Adipocyte (in vitro differentiated cells): ENCODE data around the gene DARS1.

Source experiments
- DNase-seq: peaks from one replicate; pipeline ENCODE4 v3.0.0-alpha.2; 2015; ENCODE audit warnings: low read depth
- H3K27me3 ChIP-seq: replicated peaks from 2 replicates; pipeline ENCODE4 v1.7.0; 2013; ENCODE audit warnings: mild to moderate bottlenecking, low read length, moderate library complexity; ENCODE audit not compliant: control insufficient read depth, insufficient read depth
- H3K36me3 ChIP-seq: 2 replicates; pipeline ENCODE4 v1.7.0; 2013; ENCODE audit warnings: low read length, mild to moderate bottlenecking, moderate library complexity; ENCODE audit not compliant: control insufficient read depth, insufficient read depth, severe bottlenecking
- H3K4me1 ChIP-seq: 2 replicates; pipeline ENCODE4 v1.7.0; 2013; ENCODE audit warnings: mild to moderate bottlenecking, low read length, moderate library complexity; ENCODE audit not compliant: control insufficient read depth, insufficient read depth
- H3K4me3 ChIP-seq: 2 replicates; pipeline ENCODE4 v1.7.0; 2013; ENCODE audit warnings: mild to moderate bottlenecking, low read length, moderate library complexity
- H3K9ac ChIP-seq: 2 replicates; pipeline ENCODE4 v1.7.0; 2013; ENCODE audit warnings: mild to moderate bottlenecking, low read length, moderate library complexity
- H3K9me3 ChIP-seq: 2 replicates; pipeline ENCODE4 v1.7.0; 2013; ENCODE audit warnings: mild to moderate bottlenecking, low read length, moderate library complexity; ENCODE audit not compliant: control insufficient read depth

Gene DARS1

GRCh38 chr2:135876066-135876711 is 109.2 kb downstream of the DARS1 start, which contains the start of gene MCM6:
TSS of gene MCM6 (minus strand) at chr2:135876443. CDS start at chr2:135876365, 78 bp downstream.
- peak within 1 kb of the TSS; percentile 84 for H3K9ac ChIP-seq
- peaks cover 18% of the 10 kb centered on the region for H3K4me1 ChIP-seq

GRCh38 chr2:135875491-135876065 is 109.8 kb downstream of the DARS1 start:
- no peaks in the 10 kb centered on the region for H3K9me3 ChIP-seq
- H3K4me3 ChIP-seq, result peak overlapping the region; percentile 92
- H3K4me1 ChIP-seq, result peaks cover 18% of the 10 kb centered on the region
- peaks cover 3% of the 10 kb centered on the region for H3K36me3 ChIP-seq
- no peaks in the 10 kb centered on the region for H3K27me3 ChIP-seq
- peak overlapping the region; percentile 84 for H3K9ac ChIP-seq
- DNase-seq, result peak; percentile 74

More at GRCh38 chr2:135876066-135876711, 109.2 kb downstream of the DARS1 start, which contains the start of gene MCM6:
- Histone ChIP-seq H3K27me3 (no peaks in the 10 kb centered on the region), H3K9me3 (no peaks in the 10 kb centered on the region), H3K36me3 (no peaks in the 10 kb centered on the region), H3K4me3 (peak within 1 kb of the TSS; percentile 92)
- peak; percentile 100 for DNase-seq

GRCh38 chr2:135874777-135875365 is 110.6 kb downstream of the DARS1 start:
- Histone ChIP-seq H3K4me1 (peaks cover 18% of the 10 kb centered on the region), H3K9ac (peak overlapping the region; percentile 84), H3K36me3 (peaks cover 9% of the 10 kb centered on the region), H3K9me3 (no peaks in the 10 kb centered on the region), H3K27me3 (no peaks in the 10 kb centered on the region), H3K4me3 (peak overlapping the region; percentile 92)
- DNase-seq, result peak; percentile 6

GRCh38 chr2:135870571-135870970 is 114.9 kb downstream of the DARS1 start:
- no peaks in the 10 kb centered on the region for H3K9me3 ChIP-seq
- no peak overlapping the region for H3K4me3 ChIP-seq
- H3K9ac ChIP-seq, result no peak overlapping the region
- H3K4me1 ChIP-seq, result peaks cover 13% of the 10 kb centered on the region
- H3K27me3 ChIP-seq, result no peaks in the 10 kb centered on the region
- peaks cover 37% of the 10 kb centered on the region for H3K36me3 ChIP-seq
- no peak for DNase-seq

- no peak overlapping the region for H3K9ac ChIP-seq
- peaks cover 4% of the 10 kb centered on the region for H3K4me1 ChIP-seq
- H3K9me3 ChIP-seq, result no peaks in the 10 kb centered on the region
- no peaks in the 10 kb centered on the region for H3K27me3 ChIP-seq
- H3K4me3 ChIP-seq, result no peak overlapping the region
- peaks cover 54% of the 10 kb centered on the region for H3K36me3 ChIP-seq
- peak; percentile 72 for DNase-seq
Measured at GRCh38 chr2:135863233-135863632, 122.2 kb downstream of the DARS1 start.

- H3K4me3 ChIP-seq, result no peak overlapping the region
- H3K27me3 ChIP-seq, result no peaks in the 10 kb centered on the region
- H3K9ac ChIP-seq, result no peak overlapping the region
- DNase-seq, result no peak
- no peaks in the 10 kb centered on the region for H3K9me3 ChIP-seq
- peaks cover 52% of the 10 kb centered on the region for H3K36me3 ChIP-seq
- H3K4me1 ChIP-seq, result peaks cover 4% of the 10 kb centered on the region
Measured at GRCh38 chr2:135862718-135863117, 122.7 kb downstream of the DARS1 start.
